Body of pancreas (tissue), 4 donors: ENCODE results near the gene WDR7. TPM values are rescaled to one million over a fixed set of nuclear protein-coding genes. Genes with fewer than 3 reads are reported as not detected.

Source experiments
- ATAC-seq: fragments of 150-250 bp; one replicate; pipeline ENCODE4 v1.9.1; 2016
- DNase-seq, 4 donors: peaks; one replicate each; pipeline ENCODE4 v3.0.0-alpha.2; 2019
- H3K27ac ChIP-seq, 4 donors: fragments of 200-600 bp; sonication (generic); 1 replicate in 3 of 4; 2 replicates in 1 of 4; pipeline versions ENCODE4 v1.5.1 to v1.6.1; 2016 to 2019; ENCODE audit warnings: mild to moderate bottlenecking in 1 of 4, mixed read lengths in 1 of 4, moderate library complexity in 1 of 4
- H3K27me3 ChIP-seq, 2 donors: fragments of 200-600 bp; sonication (generic); one replicate each; pipeline ENCODE4 v1.6.0; 2016; ENCODE audit warnings: mild to moderate bottlenecking in 1 of 2
- H3K36me3 ChIP-seq, 2 donors: fragments of 200-600 bp; sonication (generic); replicated peaks in 1 of 2; 2 replicates each; pipeline ENCODE4 v1.5.1; 2016; ENCODE audit warnings: low read depth in 2 of 2; ENCODE audit not compliant: insufficient read depth in 1 of 2
- H3K4me1 ChIP-seq: fragments of 200-600 bp; sonication (generic); one replicate; pipeline ENCODE4 v1.6.0; 2016
- H3K4me3 ChIP-seq, 2 donors: fragments of 200-600 bp; sonication (generic); 1 replicate in 1 of 2; 2 replicates in 1 of 2; pipeline ENCODE4 v1.5.1; 2016 to 2019
- H3K9me3 ChIP-seq, 3 donors: fragments of 200-600 bp; sonication (generic); 1 replicate in 2 of 3; 2 replicates in 1 of 3; pipeline ENCODE4 v1.5.1; 2016
- POLR2A ChIP-seq, 3 donors: fragments of 450-650 bp; IDR thresholded peaks; one replicate each; pipeline ENCODE4 v1.6.1; 2016; ENCODE audit warnings: antibody characterized with exemption in 3 of 3, mild to moderate bottlenecking in 2 of 3
- WGBS, 2 donors: methylation state at CpG; one replicate each; pipeline ENCODE4 v1.1.5; 2017; 5-methylcytosine and 5-hydroxymethylcytosine counted together
- intact Hi-C: fragments of 100-400 bp; cut with DNase I; formaldehyde crosslinking; loops from one replicate; pipeline ENCODE4 v1.15.1; 2023
- total RNA-seq, 2 donors: library from RNA; depleted of rRNA; stranded (reverse); fragments of >200 nt; gene quantifications; one replicate each; pipeline ENCODE4 v1.1.0, GENCODE V29; 2016
- TF ChIP-seq, protein P1 (sequence below), 7 experiments: fragments of 450-650 bp in 4 of 7; fragments of 200-600 bp in 3 of 7; sonication (generic) in 3 of 7; IDR thresholded peaks; one replicate each; pipeline ENCODE4 v1.5.1; 2016 to 2019; ENCODE audit warnings: antibody characterized with exemption in 7 of 7

Gene WDR7
- total RNA-seq, 2 donors from 2014 or later = 16.3 to 21.4 TPM

GRCh38 chr18:56990678-56991077 lies 339.5 kb downstream of the WDR7 start:
- Histone ChIP-seq H3K9me3 (no peaks in the 10 kb centered on the region), H3K27me3 (no peaks in the 10 kb centered on the region), H3K4me3 (no peak overlapping the region), H3K4me1 (no peaks in the 10 kb centered on the region), H3K36me3 (no peaks in the 10 kb centered on the region), H3K27ac (no peak overlapping the region)
- ATAC-seq = no peak
- no peak for TF ChIP-seq POLR2A (IDR thresholded peaks at IDR 0.05)
- TF ChIP-seq, protein P1, sequence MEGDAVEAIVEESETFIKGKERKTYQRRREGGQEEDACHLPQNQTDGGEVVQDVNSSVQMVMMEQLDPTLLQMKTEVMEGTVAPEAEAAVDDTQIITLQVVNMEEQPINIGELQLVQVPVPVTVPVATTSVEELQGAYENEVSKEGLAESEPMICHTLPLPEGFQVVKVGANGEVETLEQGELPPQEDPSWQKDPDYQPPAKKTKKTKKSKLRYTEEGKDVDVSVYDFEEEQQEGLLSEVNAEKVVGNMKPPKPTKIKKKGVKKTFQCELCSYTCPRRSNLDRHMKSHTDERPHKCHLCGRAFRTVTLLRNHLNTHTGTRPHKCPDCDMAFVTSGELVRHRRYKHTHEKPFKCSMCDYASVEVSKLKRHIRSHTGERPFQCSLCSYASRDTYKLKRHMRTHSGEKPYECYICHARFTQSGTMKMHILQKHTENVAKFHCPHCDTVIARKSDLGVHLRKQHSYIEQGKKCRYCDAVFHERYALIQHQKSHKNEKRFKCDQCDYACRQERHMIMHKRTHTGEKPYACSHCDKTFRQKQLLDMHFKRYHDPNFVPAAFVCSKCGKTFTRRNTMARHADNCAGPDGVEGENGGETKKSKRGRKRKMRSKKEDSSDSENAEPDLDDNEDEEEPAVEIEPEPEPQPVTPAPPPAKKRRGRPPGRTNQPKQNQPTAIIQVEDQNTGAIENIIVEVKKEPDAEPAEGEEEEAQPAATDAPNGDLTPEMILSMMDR (IDR thresholded peaks at IDR 0.05) = no peak
- no peak for DNase-seq
- intact Hi-C loops = no loop called here
- whole genome bisulfite sequencing, 2 donors = 100% methylated on average over 1 of the region's 1 CpG

- DNase-seq (no peak), ATAC-seq (no peak)
- Histone ChIP-seq H3K27ac (no peak overlapping the region), H3K9me3 (no peaks in the 10 kb centered on the region), H3K4me1 (no peaks in the 10 kb centered on the region), H3K4me3 (no peak overlapping the region), H3K27me3 (no peaks in the 10 kb centered on the region), H3K36me3 (no peaks in the 10 kb centered on the region)
- intact Hi-C loops = no loop called here
- TF ChIP-seq, protein P1 (IDR thresholded peaks at IDR 0.05) = no peak
- TF ChIP-seq POLR2A (IDR thresholded peaks at IDR 0.05) = no peak
- WGBS, 2 donors = 87 to 96% methylated on average over 1 of the region's 1 CpG
Measured at GRCh38 chr18:56992777-56993176, 341.6 kb downstream of the WDR7 start.

- WGBS, 2 donors = 93 to 94% methylated on average over 4 of the region's 4 CpGs
- TF ChIP-seq, protein P1 (IDR thresholded peaks at IDR 0.05) = no peak
- no peak for TF ChIP-seq POLR2A (IDR thresholded peaks at IDR 0.05)
- intact Hi-C loops = no loop called here
- Histone ChIP-seq H3K4me3 (no peak overlapping the region), H3K27me3 (no peaks in the 10 kb centered on the region), H3K27ac (no peak overlapping the region), H3K4me1 (no peaks in the 10 kb centered on the region), H3K36me3 (no peaks in the 10 kb centered on the region), H3K9me3 (no peaks in the 10 kb centered on the region)
- DNase-seq (no peak), ATAC-seq (no peak)
Measured at GRCh38 chr18:56995579-56996188, 344.5 kb downstream of the WDR7 start.

DNA sequence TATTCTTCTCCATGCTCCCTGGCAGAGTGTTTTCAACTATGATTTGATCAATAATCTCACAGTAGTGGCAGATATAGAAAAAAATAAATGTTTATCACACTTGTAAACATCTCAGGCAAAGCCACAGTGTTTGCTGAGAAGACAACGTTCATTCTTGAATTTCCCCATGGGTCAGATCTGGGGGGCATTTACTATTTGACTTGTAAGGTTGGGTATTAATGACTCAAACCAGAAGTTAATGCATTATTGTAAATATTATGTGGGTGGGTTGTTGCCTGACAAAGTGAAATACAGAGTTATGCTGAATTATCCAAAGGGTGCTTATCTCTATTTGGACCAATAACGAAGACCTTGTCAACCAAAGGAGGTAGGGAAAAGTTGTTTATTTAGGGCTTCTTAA lies 346.0 kb downstream of the WDR7 start:
- no peaks in the 10 kb centered on the region for H3K36me3 ChIP-seq
- TF ChIP-seq, protein P1 (IDR thresholded peaks at IDR 0.05) = no peak
- no peak for TF ChIP-seq POLR2A (IDR thresholded peaks at IDR 0.05)
- no peaks in the 10 kb centered on the region for H3K9me3 ChIP-seq
- no peak for DNase-seq
- 64 to 75% methylated on average over 2 of the region's 2 CpGs for WGBS, 2 donors
- no peak overlapping the region for H3K4me3 ChIP-seq
- H3K4me1 ChIP-seq = peaks cover 2% of the 10 kb centered on the region
- no peaks in the 10 kb centered on the region for H3K27me3 ChIP-seq
- intact Hi-C loops = no loop called here
- no peak overlapping the region for H3K27ac ChIP-seq
- ATAC-seq = no peak

DNA sequence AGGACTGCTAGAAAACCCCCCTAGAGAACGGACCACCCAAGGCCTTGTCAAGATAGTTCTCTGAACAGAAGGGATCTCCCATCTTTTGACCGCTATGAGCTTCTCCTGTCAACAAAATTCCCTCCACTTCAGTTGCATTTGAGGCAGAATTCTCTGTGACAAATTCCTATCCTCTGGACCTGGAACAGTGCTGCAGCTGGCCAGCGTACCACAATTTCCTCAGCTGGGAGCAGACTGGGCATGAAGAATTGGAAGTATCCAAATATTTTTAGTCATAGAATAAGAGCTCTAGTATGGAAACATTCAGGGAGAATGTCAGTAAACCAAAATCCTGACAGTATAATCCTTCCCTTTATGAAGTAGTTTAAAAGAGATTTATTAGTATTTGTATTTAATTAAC lies 348.7 kb downstream of the WDR7 start:
- Histone ChIP-seq H3K27ac (no peak overlapping the region), H3K27me3 (no peaks in the 10 kb centered on the region), H3K4me1 (peaks cover 20% of the 10 kb centered on the region), H3K9me3 (no peaks in the 10 kb centered on the region), H3K4me3 (no peak overlapping the region), H3K36me3 (no peaks in the 10 kb centered on the region)
- 97% methylated on average over 3 of the region's 3 CpGs for WGBS, 2 donors
- DNase-seq (no peak), ATAC-seq (no peak)
- TF ChIP-seq, protein P1 (IDR thresholded peaks at IDR 0.05) = no peak
- TF ChIP-seq POLR2A (IDR thresholded peaks at IDR 0.05) = no peak
- intact Hi-C loops = no loop called here
